HFF-Myc (cell line): Measurements from ENCODE around the gene OPA1.

Experiments used
- DNase-seq: peaks from one replicate; pipeline ENCODE4 v3.0.0-alpha.2; 2011; ENCODE audit warnings: low read depth; ENCODE audit errors: extremely low read depth
- H3K4me3 ChIP-seq: replicated peaks from 2 replicates; pipeline ENCODE4 v1.5.1; 2011; ENCODE audit warnings: low read depth, mild to moderate bottlenecking, control low read depth, low read length
- TF ChIP-seq, protein P1 (sequence below): IDR thresholded peaks from 2 replicates; pipeline ENCODE4 v1.5.1; 2012; ENCODE audit warnings: mild to moderate bottlenecking, low read depth, low read length, control low read depth; ENCODE audit errors: missing control alignments

OPA1 gene

DNA sequence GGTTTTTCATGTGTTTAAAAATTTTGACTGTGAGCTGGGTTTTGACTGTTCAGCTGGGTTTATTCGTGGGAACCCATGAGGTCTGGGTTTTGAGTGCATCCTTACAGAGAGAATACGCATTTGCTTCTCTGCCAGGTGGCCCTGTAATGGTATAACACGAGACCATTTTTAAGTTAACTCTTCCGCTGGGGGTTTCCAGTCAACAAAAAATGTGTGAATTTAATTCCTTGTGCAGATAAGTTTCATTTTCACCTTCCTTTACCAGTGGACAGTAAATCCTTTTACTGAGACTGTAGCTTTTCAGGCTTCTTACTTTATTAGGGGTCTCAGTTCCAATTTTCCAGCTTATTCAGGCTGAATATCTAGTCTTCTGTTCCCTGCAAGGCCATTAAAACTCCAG is 149.6 kb downstream of the OPA1 start:
- DNase-seq, result no peak
- no peak overlapping the region for H3K4me3 ChIP-seq
- TF ChIP-seq, protein P1, sequence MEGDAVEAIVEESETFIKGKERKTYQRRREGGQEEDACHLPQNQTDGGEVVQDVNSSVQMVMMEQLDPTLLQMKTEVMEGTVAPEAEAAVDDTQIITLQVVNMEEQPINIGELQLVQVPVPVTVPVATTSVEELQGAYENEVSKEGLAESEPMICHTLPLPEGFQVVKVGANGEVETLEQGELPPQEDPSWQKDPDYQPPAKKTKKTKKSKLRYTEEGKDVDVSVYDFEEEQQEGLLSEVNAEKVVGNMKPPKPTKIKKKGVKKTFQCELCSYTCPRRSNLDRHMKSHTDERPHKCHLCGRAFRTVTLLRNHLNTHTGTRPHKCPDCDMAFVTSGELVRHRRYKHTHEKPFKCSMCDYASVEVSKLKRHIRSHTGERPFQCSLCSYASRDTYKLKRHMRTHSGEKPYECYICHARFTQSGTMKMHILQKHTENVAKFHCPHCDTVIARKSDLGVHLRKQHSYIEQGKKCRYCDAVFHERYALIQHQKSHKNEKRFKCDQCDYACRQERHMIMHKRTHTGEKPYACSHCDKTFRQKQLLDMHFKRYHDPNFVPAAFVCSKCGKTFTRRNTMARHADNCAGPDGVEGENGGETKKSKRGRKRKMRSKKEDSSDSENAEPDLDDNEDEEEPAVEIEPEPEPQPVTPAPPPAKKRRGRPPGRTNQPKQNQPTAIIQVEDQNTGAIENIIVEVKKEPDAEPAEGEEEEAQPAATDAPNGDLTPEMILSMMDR, result no peak

DNA sequence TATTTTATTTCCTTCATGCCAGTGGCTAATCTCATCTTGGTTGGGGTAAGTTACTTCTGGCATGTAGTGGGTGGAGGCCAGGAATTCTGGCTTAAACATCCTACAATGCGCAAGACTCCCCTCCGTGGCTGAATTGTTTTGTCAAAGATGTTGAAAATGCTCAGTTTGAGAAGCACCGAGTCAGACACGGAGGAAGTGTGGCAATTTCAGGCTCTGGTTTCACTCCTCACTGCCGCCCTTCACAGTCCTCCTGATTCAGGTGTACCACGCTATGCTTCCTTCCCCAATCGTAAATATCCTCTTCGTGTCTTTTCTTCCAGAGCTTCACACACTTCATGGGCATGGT is 150.7 kb downstream of the OPA1 start:
- no peak overlapping the region for H3K4me3 ChIP-seq
- TF ChIP-seq, protein P1, result no peak
- no peak for DNase-seq

GRCh38 chr3:193744048-193744821 is 151.2 kb downstream of the OPA1 start:
- DNase-seq, result no peak
- TF ChIP-seq, protein P1, result no peak
- no peak overlapping the region for H3K4me3 ChIP-seq

- no peak for DNase-seq
- H3K4me3 ChIP-seq, result no peak overlapping the region
Observed at GRCh38 chr3:193744822-193745684, 152.0 kb downstream of the OPA1 start.

DNA sequence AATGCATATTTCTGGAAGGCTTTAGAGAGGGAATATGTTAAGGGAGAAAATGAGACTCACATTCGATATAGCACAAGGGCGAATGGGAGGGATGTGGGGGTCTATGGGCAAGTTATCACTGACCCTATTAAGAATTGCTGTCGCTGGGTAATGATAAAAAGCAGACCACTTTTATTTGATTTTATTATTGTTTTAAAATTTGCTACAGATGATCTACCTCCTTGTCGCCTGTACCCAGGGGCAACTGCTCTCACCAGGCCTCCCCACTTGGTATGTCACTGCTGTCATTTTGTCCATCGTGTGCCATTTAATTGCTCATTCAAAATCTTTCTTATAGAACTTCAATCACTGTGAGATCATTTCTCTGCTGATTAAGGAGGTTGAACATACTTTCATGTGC is 153.8 kb downstream of the OPA1 start:
- no peak overlapping the region for H3K4me3 ChIP-seq
- no peak for DNase-seq
- TF ChIP-seq, protein P1, result no peak

More at GRCh38 chr3:193744822-193745684, 152.0 kb downstream of the OPA1 start:
- TF ChIP-seq, protein P1, result no peak
